ENCODE data around the gene DISC1.
"Not testable (repeated sequence)": the region's sequence is repeated elsewhere in the genome, so short reads cannot be mapped to it uniquely, and the experiment has no call there.

The DISC1 gene

DNA sequence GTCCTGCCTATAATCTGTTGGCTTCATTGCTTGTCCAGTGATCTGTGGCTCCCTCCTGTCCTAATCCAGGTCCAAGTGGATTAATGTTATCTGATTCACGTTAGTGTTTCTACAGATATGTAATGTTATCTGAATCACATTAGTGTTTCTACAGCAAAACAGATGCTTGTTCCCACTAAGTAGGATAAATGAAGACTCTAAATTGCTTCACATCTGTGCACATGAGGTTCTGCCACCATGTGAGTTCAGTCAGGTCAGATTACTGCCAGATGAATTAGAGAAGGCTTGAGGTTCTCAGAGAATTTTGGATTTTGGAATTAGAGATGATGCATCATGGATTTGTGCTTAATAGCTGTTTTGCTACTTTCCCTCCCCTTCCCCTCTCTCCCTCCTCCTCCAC, 13.2 kb downstream of the DISC1 start:
- DNase-seq: peak; percentile 33

DNA sequence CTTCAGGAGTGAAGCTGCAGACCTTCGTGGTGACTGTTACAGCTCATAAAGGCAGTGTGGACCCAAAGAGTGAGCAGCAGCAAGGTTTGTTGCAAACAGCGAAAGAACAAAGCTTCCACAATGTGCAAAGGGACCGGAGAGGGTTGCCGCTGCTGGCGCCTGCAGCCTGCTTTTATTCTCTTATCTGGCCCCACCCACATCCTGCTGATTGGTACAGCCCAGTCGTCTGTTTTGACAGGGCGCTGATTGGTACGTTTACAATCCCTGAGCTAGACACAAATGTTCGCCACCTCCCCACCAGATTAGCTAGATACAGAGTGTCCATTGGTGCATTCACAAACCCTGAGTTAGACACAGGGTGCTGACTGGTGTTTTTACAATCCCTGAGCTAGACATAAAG, 14.9 kb downstream of the DISC1 start:
- DNase-seq: not testable (repeated sequence)

DNA sequence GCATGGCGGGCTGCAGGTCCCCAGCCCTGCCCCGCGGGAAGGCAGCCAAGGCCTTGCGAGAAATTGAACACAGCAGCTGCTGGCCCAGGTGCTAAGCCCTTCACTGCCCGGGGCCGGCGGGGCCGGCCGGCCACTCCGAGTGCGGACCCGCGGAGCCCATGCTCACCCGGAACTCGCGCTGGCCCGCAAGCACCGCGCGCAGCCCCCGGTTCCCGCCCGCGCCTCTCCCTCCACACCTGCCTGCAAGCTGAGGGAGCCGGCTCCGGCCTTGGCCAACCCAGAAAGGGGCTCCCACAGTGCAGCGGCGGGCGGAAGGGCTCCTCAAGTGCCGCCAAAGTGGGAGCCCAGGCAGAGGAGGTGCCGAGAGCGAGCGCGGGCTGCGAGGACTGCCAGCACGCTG, 15.5 kb downstream of the DISC1 start:
- not testable (repeated sequence) for DNase-seq

DNA sequence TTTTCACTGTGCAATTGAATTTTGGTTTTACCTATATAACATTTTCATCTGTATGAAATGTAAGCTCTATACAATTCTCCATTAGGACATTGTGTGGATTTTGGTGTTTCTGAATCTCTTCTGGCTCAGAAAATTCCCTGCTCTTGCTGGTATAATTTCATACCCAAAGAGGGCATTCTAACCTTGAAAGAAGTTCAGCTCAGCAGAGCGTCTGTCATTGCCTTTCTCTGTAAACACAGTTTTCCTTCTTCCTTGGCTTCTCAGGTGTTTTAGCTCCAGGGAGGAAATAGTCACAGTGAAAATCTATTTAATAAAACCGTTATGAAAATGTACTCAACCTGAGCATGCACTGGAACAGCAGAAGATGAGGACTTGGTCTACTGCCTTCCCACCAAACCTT, 16.0 kb downstream of the DISC1 start:
- DNase-seq: peak; percentile 45

DNA sequence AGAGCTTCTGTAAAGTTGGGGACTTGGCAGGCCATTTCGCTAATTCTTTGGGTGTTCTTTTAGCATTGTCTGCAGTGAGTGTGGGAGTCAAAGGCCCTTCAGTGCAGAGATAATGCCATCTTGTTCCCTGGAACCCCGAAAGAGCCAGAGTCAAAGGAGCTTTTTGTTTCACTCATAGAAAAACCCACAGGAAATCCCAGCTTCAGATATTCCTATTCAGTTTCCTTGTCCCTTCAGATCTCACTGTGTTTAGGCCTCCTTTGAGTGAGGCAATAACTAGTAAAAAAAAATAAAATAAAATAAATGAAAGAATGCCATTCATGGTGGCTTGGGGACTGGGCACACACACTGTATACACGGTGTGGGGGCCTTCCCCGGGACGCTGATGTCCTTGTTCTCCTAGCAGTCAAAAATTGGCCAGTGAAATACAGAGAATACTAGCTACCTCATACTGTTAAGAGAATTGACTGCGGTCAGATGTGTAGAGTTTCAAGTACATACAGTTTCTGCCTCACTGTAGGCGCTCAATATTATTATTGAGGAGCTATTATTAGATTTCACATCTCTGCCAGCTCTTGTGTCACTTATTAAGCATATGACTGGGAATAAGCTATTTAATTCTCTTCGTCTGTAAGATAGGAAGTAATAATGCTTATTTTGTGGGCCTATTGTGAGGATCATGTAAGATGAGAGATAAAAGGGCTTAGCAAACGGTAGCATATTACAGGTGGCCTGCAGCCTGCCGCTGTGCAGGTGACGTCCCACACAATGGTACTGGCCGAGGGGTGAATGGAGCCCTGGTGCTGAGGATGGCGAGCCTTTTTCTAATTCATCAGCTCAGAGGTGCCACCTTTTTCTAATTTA, 16.7 kb downstream of the DISC1 start:
- DNase-seq: peak; percentile 36

DNA sequence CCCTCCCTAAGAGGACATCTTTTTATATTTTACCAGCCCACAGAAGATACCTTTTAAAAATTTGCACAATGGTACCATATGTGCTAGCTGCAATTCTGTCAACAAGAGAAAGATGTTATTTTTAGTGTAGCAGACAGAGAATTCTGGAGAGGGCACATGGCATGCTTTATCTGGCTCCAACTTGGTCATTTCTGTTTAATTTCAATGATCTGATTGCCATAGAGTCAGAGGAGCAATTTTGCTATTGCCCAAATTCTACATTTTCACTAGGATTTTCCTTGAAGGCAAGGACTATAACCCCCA, 17.3 kb downstream of the DISC1 start:
- peak; percentile 36 for DNase-seq

DNA sequence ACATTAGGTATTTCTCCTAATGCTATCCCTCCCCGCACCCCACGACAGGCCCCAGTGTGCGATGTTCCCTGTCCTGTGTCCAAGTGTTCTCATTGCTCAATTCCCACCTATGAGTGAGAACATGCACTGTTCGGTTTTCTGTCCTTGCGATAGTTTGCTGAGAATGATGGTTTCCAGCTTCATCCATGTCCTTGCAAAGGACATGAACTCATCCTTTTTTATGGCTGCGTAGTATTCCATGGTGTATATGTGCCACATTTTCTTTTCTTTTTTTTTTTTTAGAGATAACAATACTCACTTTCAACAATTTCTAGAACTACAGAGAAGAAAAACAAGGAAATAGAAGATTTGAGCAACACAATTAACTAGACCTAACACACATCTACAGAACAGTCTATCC, 19.0 kb downstream of the DISC1 start:
- DNase-seq: not testable (repeated sequence)

DNA sequence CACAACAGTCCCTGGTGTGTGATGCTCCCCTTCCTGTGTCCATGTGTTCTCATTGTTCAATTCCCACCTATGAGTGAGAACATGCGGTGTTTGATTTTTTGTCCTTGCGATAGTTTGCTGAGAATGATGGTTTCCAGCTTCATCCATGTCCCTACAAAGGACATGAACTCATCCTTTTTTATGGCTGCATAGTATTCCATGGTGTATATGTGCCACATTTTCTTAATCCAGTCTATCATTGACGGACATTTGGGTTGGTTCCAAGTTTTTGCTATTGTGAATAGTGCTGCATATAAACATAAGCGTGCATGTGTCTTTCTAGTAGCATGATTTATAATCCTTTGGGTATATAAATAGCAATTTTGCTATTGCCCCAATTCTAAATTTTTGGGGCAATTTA, 19.6 kb downstream of the DISC1 start:
- not testable (repeated sequence) for DNase-seq

DNA sequence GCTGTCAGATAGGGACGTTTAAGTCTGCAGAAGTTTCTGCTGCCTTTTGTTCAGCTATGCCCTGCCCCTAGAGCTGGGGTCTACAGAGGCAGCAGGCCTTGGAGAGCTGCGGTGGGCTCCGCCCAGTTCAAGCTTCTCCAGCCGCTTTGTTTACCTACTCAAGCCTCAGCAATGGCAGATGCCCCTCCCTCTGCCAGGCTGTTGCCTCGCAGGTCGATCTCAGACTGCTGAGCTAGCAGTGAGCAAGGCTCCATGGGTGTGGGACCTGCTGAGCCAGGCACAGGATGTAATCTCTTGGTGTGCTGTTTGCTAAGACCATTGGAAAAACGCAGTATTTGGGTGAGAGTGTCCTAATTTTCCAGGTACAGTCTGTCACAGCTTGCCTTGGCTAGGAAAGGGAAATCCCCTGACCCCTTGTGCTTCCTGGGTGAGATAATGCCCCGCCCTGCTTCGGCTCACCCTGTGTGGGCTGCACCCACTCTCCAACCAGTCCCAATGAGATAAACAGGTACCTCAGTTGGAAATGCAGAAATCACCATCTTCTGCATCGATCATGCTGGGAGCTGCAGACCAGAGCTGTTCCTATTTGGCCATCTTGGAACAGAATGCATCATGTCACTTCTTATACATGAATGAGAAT, 25.2 kb downstream of the DISC1 start:
- not testable (repeated sequence) for DNase-seq

DNA sequence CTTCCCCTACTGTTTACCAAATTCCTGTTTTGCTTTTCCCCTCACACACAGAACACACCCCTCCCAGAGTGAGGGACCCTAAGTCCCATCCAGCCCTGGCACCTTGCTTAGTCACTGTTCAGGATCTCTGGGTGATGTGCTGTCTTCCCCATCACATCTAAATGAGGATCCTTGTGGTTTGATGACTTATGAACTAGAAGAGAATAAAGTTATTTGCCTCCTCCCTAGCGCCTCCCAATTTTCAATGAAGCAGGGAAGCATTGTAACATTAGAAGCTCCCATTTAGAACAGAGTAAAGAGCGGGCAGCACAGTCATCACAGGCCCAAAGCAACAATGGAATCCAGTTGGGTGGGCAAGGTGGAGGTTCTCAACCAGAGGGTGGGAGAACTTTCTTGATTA, 27.0 kb downstream of the DISC1 start:
- no peak for DNase-seq

DNA sequence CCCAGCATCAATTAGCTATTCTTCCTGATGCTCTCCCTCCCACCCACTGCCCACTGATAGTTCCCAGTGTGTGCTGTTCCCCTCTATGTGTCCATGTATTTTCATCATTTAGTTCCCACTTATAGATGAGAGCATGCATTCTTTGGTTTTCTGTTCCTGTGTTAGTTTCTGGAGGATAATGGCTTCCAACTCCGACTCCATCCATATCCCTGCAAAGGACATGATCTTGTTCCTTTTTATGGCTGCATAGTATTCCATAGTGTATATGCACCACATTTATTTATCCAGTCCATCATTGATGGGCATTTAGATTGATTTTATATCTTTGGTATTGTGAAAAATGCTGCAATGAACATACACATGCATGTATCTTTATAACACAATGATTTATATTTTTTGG, 30.2 kb downstream of the DISC1 start:
- no peak for DNase-seq

DNA sequence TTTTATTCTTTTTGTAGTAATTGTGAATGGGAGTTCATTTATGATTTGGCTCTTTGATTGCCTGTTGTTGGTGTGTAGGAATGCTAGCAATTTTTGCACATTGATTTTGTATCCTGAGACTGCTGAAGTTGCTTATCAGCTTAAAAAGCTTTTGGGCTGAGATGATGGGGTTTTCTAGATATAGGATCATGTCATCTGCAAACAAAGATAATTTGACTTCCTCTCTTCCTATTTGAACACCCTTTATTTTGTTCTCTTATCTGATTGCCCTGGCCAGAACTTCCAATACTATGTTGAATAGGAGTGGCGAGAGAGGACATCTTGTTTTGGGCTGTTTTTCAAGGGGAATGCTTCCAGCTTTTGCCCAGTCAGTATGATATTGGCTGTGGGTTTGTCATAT, 31.6 kb downstream of the DISC1 start:
- DNase-seq: not testable (repeated sequence)

DNA sequence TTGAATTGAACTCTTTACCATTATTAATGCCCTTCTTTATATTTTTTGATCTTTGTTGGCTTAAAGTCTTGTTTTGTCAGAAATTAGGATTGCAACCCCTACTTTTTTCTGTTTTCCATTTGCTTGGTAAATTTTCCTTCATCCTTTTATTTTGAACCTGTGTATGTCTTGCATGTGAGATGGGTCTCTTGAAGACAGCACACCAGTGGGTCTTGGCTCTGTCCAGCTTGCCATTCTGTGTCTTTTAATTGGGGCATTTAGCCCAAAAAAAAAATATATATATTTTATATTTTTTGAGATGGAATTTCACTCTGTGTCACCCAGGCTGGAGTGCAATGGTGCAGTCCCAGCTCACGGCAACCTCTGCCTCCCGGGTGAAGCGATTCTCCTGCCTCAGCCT, 33.6 kb downstream of the DISC1 start:
- no peak for DNase-seq

DNA sequence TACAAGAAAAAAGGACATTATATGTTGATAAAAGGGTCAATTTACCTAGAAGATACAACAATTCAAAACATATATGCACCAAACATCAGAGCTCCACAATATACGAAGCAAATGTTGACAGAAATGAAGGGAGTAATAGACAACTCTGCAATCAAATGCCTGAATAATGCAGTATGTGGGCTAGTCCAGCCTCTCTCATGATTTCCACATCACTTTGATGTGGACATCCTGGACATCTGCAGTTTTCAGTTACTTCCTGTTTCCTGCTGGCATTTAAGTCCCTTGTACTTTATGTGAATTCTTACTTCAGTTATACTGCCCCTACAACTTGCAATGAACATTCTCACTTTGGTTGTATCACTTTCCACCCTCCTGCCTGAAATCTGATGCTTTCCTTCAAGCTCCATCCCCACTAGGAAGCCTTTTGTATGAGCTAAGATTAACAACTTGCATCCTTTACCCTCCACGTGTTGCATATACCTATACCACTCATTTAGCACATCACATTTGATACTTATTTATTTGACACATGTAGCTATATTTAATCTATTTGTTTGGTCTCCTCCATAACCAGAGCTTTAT, 36.7 kb downstream of the DISC1 start:
- DNase-seq: no peak

DNA sequence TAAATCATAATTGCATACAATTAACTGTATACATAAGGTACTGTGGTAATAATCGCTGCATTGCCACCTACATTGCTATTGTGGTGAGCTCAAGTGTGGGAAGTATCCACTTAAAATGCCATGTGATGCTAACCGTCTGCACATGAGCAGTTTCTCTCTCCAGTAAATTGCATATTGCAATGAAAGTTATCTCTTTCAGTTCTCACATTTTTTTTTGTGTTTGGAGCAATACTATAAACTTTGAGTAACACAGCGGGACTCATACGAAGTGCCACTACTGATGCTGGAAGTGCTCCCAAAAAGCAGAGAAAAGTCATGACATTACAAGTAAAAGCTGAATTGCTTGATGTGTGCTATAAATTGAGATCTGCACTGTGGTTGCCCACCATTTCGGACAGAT, 38.5 kb downstream of the DISC1 start:
- no peak for DNase-seq

DNA sequence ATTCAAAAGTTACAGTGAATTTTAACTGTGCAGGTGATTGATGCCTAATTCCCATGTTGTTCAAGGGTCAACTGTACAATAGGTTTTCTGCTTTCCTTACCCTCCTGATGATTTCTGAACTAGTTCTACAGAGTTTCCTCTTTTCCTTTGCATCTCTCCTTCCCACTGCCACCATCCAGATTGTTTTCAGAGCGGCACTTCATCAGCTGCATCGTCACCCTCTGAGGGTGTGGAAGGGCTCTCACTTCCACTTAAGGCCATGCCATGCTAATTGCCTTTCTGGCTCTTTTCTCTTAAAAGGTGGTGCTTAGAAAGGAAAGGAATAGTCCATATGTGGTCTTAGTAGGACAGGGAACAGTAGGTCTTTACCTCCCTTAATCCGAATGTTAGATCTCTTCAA, 39.1 kb downstream of the DISC1 start:
- DNase-seq: no peak

DNA sequence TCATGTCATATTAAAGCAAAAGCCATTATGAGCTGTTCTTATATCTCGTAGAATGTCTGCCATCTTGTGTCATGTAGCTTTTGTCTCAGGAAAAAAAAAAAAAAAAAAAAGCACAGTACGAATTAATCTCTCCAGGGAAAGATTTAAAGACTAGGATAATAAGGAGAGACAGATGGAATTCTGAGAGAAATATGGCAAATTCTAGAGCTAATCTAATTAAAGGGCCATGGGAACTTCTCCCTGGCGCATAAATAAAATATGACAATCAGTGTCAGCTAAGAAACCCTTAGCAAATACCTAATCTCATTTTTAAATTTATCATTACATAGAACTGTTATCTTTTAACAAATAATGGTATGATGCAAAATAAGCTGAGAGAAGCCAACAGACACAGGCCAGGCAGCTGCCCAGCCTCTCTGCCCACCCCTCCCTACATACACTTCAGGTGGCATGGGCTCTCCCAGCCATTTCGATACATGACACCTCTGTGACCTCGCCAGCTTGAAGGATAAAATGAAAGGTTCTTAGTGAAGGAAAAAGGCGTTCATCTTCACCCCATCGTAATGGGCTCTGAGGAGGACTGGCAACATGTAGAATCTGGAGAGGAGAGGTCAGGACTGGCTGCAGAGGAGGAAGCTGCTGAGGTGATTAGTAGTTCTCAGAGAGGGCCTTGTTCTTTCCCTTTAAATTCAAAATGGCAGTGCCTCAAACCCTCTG, 39.8 kb downstream of the DISC1 start:
- DNase-seq: no peak

DNA sequence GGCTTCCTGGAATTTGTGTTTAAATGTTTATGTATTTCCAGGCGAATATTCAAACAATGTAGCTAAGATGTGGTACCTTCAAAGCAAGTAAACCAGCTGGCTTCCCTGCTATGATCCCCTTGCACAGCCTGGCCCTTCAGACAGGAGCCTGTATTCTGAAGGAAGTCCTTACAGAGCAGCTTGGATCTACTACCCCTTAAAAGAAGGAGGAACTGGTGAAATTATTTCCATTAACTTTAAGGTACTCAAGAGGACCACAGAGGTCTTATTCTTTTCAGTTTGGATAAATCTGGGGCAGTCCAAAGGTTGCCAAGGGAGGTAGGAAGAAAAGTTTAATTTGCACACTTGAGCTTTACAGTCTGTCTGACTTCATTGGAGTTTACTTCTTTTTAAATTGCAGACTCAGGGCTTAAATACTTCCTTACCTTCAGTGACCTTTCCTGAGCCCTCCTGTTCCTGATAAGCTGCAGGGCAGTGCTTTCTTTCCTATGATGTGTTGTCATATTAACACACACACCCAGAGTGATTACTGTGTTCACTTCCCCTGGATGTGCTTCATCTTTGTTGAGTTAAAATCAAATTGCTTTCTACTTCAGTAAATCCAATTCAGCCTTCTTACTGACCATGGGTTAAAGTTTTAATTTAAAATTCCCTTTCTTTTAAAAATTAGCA, 40.5 kb downstream of the DISC1 start:
- no peak for DNase-seq

DNA sequence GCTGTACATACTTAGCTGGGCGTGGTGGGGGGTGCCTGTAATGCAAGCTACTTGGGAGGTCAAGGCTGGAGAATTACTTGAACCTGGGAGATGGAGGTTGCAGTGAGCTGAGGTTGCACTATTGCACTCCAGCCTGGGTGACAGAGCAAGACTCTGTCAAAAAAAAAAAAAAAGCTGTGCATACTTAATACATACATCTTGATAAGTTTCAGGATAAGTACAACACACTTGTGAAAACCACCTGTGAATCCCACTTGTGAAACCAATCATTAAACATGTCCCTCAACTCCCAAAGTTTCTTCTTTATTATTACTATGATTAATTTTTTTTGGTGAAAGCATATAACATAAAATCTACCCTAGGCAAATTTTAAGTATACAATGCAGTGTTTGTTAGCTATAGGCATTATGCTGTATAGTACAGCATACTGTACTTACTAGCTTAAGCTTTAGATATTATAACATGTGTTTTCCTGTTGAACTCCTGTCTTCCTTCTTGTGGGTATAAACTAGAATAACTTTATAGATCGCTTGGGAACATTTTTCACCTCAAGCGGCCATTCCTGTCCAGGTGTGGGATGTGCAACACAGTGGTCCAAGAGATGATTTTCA, 41.4 kb downstream of the DISC1 start:
- DNase-seq: no peak

DNA sequence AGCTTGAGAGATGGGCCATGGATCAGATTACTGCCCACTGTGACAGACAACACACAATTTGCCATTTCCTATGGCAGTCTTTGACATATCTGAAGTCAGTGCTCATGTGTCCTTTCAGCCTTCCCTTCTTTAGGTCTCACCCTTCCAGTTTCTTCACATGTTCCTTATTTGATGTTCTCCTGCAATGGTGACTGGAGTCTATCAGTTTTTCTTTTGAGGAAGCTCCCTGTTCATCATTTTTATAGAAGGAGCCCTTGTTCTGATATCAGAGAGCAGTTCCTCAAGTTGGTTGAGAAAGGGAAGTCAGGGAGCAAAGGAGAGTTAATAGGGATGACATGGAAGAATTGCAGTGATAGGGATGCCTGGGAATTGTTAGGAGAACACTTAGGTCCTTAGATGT, 42.2 kb downstream of the DISC1 start:
- no peak for DNase-seq

DNA sequence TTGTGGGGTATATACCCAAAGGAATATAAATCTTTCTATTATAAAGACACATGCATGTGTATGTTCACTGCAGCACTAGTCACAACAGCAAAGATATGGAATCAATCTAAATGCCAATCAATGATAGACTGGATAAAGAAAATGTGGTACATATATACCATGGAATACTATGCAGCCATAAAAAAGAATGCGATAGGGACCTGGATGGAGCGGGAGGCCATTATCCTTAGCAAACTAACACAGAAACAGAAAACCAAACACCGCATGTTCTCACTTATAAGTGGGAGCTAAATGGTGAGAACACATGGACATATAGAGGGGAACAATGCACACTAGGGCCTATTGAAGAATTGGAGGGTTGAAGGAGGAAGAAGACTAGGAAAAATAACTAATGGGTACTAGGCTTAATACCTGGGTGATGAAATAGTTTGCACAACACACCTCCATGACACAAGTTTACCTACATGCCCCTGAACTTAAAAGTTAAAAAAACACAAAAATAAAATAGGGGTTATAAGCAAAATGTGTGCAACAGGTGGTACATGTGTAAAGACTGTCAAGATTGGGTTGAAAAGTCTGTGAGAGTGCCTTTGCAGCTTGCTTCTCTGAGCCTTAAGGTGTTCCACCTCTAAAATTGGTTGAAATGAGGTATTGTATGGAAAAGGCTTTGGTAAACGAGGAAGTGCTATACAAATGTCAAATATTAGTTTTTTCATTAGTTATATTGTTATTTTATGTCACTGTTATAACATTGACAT, 43.5 kb downstream of the DISC1 start:
- DNase-seq: not testable (repeated sequence)

DNA sequence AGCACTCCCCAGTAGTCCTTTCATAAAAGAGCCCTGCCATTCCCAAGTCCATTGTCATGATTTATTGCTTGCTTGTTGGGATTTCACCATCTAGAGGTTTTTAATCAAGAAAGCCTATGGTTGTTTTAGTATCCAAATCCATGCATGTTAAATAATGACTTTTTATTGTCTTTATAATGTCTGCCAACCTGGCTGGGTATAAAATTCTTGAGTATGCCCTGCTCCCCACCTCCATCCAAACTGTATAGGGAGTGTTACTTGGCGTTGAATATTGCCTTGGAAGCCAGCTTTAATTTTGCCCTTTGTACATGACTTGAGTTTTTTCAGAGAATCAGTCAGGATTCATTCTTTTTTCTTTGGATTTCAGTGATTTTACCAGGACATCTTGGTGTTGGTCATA, 44.2 kb downstream of the DISC1 start:
- DNase-seq: no peak

Measured in NCI-H1694 treated with DMSO at 0.1 percent for 48 hours (cell line).